RCC 7860 (cell line): ENCODE data around the gene RS1.

Source experiments
- DNase-seq: peaks from one replicate; pipeline ENCODE4 v3.0.0-alpha.2; 2015; ENCODE audit warnings: low spot score
- FAIRE-seq: peaks from 2 replicates; lab custom pipeline; 2012; peaks lifted over from hg19 to GRCh38; lab: Jason Lieb, UNC

The RS1 gene

GRCh38 chrX:18674417-18674787 is 2.5 kb upstream of the RS1 start:
- no peak for FAIRE-seq
- DNase-seq, result no peak

- DNase-seq, result no peak
- no peak for FAIRE-seq
Observed at GRCh38 chrX:18668071-18668835, 3.7 kb downstream of the RS1 start.

- FAIRE-seq (no peak), DNase-seq (no peak)
Observed at GRCh38 chrX:18666614-18667013, 5.3 kb downstream of the RS1 start.

- FAIRE-seq, result no peak
Observed at GRCh38 chrX:18664947-18665346, 7.0 kb downstream of the RS1 start.

GRCh38 chrX:18661273-18661672 is 10.6 kb downstream of the RS1 start:
- DNase-seq, result no peak
- no peak for FAIRE-seq

More at GRCh38 chrX:18664947-18665346, 7.0 kb downstream of the RS1 start:
- no peak for DNase-seq

GRCh38 chrX:18654875-18655836 is 16.8 kb downstream of the RS1 start:
- DNase-seq (no peak), FAIRE-seq (no peak)

GRCh38 chrX:18652636-18653035 is 19.3 kb downstream of the RS1 start:
- DNase-seq (no peak), FAIRE-seq (no peak)

- FAIRE-seq, result no peak
- no peak for DNase-seq
Observed at GRCh38 chrX:18650662-18651061, 21.2 kb downstream of the RS1 start.

GRCh38 chrX:18649498-18649951 is 22.4 kb downstream of the RS1 start:
- no peak for FAIRE-seq
- DNase-seq, result no peak

- FAIRE-seq, result no peak
- no peak for DNase-seq
Observed at GRCh38 chrX:18647621-18648020, 24.3 kb downstream of the RS1 start.

GRCh38 chrX:18643853-18644252 is 28.1 kb downstream of the RS1 start:
- DNase-seq, result no peak
- no peak for FAIRE-seq

GRCh38 chrX:18643243-18643642 is 28.7 kb downstream of the RS1 start:
- DNase-seq (no peak), FAIRE-seq (no peak)

- no peak for DNase-seq
Observed at GRCh38 chrX:18640686-18641085, 31.2 kb downstream of the RS1 start.

GRCh38 chrX:18639280-18639679 is 32.6 kb downstream of the RS1 start:
- no peak for FAIRE-seq

More at GRCh38 chrX:18640686-18641085, 31.2 kb downstream of the RS1 start:
- no peak for FAIRE-seq

GRCh38 chrX:18638398-18638797 is 33.5 kb downstream of the RS1 start:
- DNase-seq, result no peak

More at GRCh38 chrX:18639280-18639679, 32.6 kb downstream of the RS1 start:
- DNase-seq, result no peak

GRCh38 chrX:18630934-18631333 is 41.0 kb downstream of the RS1 start:
- no peak for FAIRE-seq
- DNase-seq, result no peak

More at GRCh38 chrX:18638398-18638797, 33.5 kb downstream of the RS1 start:
- FAIRE-seq, result no peak

- DNase-seq, result no peak
- no peak for FAIRE-seq
Observed at GRCh38 chrX:18624599-18624998, 47.3 kb downstream of the RS1 start.

- DNase-seq (no peak), FAIRE-seq (no peak)
Observed at GRCh38 chrX:18620349-18620748, 51.6 kb downstream of the RS1 start.

GRCh38 chrX:18619288-18619687 is 52.6 kb downstream of the RS1 start:
- FAIRE-seq (no peak), DNase-seq (no peak)

- FAIRE-seq (peak; percentile 97), DNase-seq (peak; percentile 76)
Observed at GRCh38 chrX:18617407-18617750, 54.5 kb downstream of the RS1 start.

- DNase-seq, result no peak
- FAIRE-seq, result peak; percentile 14
Observed at GRCh38 chrX:18616688-18617406, 55.1 kb downstream of the RS1 start.
